GM18868 (cell line): Measurements from ENCODE around the gene ADAMTS3.

Experiments
- ATAC-seq: cut with Tn5 transposase; IDR thresholded peaks from one replicate; pipeline ENCODE4 v1.9.1; 2021; ENCODE audit warnings: mild to moderate bottlenecking, moderate library complexity; ENCODE audit not compliant: unreplicated experiment

Gene ADAMTS3

DNA sequence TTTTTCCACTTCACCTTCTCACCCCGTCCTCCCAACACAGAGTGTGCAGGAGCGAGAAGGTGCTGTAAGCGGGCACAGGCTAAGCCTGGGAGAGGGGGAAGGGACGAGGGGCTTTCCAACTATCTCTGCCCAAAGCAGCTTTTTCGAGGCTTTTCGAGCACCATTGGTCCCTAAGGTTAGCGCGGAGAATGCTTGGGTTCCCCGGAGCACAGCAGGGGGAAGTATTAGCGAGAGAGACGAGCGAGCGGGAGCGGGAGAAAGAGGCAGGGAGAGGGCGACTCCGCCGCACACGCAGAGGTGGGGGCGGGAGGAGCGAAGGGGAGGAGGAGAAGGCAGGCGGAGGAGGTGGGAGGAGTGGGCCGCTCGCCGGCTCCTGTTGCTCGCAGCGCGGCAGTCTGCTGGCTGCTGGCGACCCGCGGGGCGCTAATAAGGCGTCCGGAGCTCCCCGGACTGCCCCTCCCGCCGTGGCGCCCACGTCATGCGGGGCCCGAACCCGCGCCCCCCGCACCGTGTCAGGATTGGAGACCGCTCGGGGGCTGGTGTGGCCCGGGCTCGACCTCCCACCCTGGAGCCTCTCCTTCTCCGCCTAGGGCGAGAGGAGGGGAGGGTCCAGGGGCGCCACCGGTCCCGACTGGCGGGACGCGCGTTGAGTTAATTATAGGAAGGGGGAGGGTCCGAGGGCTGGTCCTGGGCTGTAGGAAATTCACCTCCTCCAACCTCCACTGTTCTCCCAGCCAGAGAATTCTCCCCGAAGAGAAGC lies at the start of gene ADAMTS3:
TSS of gene ADAMTS3 (minus strand) at position 263 of the 760 bp plus-strand sequence. CDS start 459 bp downstream, outside the sequence.
- ATAC-seq = peak; percentile 55

DNA sequence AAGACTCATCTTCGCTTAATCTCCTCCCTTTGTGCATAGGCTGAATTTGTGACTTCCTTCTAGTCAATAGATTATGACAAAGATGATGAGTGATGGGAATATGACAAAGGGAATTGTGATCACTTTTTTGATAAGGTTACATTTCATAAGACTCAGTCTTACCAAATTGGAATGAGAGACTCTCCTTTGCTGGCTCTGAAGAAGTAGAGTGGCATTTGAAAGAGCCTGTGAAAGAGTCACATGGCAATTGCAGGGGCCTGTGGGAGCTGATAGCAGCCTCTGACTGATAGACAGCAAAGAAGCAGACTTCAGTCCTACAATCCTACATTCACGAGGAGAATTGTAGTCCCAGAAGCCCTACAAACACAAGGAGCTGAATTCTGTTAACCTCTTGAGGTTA lies 44.9 kb upstream of the ADAMTS3 start:
- ATAC-seq = no peak

DNA sequence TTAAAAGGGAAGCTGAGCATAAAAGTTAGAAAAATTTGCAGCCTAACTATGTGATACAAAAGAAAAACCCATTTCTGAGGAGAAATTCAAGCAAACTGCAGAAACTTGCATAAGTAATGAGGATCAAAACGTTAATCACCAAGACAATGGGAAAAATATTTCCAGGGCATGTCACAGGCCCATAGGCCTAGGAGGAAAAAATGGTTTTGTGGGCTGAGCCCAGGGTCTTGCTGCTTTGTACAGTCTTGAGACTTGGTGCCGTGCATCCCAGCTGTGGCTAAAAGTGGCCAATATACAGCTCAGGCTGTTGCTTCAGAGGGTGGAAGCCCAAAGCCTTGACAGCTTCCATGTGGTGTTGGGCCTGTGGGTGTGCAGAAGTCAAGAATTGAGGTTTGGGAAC lies 37.7 kb upstream of the ADAMTS3 start:
- no peak for ATAC-seq

DNA sequence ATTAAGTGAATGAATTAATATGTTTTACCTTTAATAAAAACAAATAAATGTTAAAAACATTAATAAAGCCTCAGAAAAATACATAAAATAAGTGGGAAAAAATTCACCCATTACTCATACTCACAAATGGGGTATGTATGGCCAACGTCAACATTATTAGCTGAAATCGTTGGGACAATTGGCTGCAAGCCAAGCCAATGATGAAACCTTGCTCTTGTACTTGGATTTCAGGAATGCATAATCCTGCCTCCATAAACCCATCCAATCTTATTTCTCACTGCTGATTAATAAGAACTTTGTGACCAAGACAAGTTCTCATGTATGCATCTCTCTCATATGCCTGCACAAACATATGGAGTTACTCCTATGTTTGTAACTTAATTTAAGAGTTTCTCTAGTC lies 35.3 kb upstream of the ADAMTS3 start:
- no peak for ATAC-seq

DNA sequence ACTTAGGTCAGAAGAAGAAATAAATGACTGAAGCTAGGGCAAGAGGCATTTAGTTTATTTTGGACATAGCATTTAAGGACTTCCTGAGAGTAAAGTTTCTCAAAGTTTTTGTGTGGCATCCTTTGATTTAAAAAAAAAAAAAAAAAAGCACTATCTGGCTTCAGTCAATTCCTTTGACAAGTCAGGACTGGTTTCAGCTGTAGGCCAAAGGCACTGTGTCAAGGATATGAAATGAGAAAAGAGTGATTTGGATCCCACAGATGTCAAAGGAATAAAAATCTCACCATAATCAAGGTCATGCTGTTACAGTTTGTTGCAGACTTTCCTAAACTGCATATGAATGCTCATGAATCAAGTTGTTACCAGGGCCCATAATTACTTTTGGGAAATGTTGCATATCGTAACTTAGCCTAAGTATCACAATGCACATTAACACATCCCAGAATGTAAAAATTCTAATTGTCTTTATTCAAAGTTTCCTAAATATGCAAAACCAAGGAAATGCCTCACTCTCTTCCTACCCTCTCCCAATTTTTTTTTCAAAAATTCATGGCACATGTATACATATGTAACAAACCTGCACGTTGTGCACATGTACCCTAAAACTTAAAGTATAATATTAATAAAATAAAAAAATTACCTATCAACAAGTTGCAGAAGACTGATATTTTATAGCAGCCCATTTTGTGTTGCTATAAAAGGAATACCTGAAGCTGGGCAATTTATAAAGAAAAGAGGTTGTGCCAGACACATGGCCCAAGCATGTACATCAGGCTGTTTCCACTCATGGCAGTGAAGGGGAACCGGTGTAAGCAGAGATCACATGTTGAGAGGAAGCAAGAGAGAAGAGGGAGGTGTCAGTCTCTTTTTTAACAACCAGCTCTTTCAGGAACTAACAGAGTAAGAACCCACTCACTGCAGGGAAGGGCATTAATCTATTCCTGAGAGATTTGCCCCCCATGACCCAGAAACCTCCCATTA lies 33.7 kb upstream of the ADAMTS3 start:
- no peak for ATAC-seq

DNA sequence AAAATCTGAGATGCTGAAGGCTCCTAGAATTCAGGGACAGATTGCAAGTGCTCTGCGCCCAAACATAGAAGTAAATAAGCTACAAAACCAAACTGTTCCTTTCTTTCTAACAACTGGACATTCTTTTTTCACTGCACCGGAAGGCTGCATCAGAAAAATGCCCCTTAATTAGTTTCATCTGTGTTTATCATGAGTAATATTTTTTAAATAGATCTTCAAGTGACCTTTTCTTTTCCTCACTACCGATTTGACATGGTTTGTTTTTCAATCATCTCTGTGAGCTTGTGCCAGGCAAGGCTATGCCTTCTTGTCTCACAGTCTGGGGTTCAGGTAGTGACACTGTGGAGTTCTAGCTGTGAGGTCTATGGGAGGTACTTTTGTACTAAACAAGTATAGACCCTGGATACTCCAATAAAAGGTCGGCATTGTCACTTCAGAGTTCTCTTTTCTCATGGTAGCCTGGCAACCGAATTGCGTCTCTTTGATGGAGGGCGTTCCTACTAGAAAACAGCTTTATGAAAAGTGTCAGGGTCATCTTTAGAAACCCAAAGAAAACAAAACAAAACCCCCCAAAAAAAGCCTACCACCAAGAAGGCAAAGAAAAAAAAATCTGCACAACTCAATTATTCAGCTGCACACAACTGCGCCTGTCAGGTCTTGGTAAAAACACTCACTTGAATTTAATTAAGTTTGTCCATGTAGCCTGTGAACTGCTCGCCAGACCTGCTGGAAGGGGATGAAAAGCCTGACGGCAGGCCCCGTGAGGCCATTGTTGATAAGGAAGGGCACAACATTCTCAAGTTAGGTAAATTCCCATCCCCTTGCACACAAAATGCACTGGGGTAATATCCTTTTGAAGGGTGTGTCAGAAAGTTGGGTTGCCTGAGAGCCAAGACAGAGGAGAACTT lies 22.8 kb upstream of the ADAMTS3 start:
- no peak for ATAC-seq

DNA sequence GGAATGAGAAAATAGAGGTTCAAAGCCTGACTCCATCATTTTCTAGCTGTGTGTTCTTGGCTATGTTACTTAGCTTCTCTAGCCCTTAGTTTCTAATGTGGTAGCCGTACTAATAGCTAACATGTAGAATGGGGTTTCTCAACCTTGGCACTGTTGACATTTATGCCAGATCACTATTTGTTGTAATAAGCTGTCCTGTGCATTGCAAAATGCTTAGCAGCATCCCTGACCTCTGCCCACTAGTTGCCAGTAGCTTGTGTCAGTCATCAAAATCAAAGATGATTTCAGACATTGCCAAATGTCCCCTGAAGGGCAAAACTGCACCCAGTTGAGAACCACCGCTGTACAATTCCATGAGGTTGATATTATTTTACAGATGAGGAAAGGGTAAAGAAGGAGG lies 18.3 kb upstream of the ADAMTS3 start:
- no peak for ATAC-seq

DNA sequence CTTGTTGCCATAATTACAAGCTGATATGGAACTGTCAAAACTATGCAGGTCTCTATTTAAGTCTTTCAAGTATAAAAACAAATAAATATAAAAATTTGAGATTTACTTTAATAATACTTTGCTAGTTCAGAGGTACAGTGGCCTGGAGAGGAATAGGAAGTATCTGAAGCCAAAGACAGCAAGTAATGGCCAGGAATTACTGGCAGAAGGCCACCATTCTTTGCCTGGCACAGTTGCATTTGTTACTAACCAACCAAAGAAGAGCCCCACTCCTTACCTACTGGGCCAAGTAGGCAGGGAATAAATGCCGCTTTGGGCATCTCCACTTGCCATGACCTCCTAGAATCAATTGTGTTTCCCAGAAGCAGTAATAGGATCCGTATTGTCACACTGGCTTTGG lies 13.8 kb upstream of the ADAMTS3 start:
- no peak for ATAC-seq

DNA sequence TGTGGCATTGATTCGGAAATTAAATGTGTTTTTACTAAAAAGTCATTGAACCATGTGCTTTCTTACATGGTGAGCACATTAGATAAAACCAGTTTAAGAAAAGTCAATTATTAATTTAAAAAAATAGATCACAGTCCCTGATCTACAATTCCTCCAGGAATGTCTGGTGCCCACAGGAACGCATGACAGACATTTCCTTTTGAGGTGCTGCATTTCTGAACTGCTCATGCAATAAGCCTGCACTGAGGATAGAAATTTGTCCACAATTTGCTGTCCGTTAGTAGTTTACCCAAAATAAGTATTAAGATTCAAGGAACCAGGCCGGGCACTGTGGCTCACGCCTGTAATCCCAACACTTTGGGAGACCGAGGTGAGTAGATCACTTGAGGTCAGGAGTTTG lies 8.2 kb upstream of the ADAMTS3 start:
- no peak for ATAC-seq

DNA sequence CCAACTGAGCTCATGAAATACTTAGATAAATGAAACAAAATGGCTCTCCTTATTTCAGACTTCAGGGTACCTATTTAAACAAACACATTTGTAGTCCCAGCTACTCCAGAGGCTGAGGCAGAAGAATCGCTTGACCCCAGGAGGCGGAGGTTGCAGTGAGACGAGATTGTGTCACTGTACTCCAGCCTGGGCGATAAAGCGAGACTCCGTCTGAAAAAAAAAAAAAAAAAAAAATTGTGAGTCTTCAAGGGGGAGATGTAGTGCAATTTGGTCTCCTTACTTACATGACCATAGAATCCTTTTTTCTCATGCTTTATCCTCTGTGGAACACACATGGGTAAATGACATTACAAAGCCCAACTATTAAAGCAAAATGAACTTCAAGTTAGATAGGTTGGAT lies 2.3 kb upstream of the ADAMTS3 start:
- ATAC-seq = no peak

DNA sequence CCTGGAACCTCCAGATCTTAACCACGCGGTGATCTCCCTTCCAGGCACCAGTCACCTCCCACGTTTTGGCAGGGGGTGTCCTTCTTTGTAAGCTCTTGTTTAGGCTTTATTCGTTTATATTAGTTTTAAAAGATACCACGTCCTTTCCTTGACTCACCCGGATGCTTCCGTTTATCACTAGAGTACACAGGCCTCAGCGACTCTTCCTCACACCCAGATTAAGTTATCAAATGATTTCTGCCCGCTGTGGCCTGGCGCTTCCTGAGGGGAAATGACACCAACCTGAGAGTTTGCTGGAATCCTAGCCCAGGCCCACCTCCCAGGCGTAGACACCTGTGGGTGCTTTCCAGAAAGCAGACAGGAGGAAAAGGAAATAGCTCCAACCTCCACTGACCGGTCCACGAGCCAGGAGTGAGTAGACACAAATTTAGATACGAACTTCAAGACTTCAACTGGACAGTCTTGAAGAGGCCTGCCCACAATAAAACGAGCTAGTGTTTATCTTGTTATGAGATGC lies 756 bp upstream of the ADAMTS3 start:
- ATAC-seq = no peak

DNA sequence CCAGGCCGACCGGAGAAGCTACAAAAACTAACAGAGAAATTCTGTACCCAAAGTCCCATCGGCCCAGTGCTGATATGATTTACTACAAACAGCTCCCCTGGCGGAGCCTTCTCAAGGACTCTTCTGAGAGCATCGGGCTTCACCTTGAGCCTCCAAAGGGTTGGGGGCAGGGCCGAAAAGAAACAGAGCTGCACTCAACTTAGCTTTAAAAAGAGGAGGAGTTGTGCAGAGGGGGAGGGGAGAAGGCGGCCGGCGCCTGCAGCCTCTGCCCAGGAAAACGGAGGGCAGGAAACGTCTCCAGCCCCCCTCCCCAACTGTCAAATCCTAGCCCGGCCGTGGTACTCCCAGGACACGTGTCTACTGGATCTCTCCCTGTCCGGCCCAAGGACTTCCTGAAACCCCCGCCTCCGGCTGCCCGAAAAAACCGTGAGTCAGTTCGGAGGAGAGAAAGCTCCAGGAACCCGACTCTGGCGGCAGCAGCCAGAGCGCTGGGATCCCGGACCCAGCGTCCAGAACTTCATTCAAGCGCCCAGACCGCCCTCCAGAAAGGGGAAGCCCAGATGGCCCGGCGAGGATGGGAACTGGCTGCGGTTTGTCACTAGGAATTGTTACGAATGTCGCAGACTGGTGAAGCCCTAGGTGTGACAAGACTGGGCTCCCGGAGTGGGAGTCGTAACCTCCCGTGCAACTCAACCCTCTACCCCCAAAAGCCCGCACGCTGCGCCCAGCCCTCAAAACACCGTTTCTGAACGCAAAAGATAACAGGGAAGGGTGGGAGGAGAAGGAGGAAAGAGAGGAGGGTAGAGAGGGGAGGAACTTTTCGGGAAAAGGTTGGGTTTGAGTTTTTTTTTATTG lies 973 bp downstream of the ADAMTS3 start:
- peak; percentile 75 for ATAC-seq

DNA sequence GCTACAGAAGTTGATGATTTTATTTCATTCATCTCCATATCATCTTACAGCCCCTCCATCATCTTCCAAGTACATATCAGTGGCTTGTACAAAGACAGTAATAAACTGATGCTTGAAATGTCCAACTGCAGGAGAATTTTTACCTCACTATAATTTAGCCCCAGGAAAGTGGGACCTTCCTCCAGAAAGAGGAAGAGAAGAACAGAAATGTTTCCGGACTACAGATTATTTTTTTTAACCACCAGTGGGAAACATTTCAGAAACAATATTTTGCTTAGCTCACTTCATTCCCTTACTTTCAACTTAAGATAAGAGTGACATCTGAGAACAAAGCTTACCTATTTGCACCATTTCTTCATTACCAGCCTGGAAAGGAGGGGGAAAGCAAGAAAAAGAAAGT lies 2.0 kb downstream of the ADAMTS3 start:
- ATAC-seq = no peak

DNA sequence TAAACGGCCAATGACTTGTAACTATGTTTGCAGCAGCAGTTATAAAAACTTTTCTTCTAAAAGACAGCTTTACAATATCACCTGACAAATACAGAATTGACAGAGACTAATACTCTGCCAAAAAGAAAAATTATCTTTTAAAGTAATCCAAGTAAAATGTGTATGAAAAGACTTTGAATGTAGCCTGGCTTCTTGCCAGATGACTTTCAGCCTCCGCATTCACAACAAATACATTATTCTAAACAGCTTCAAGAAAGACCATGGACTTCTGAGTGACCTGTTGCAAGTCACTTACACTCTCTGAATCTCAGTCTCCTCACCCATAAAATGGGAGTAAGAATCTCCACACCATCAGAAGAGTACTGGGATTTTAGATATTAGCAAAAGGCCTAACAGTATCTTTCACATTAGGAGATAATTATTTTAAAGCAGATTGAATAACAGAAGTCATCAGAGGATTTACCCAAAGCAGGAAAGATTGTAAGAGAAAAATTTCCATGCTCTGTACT lies 2.5 kb downstream of the ADAMTS3 start:
- no peak for ATAC-seq

DNA sequence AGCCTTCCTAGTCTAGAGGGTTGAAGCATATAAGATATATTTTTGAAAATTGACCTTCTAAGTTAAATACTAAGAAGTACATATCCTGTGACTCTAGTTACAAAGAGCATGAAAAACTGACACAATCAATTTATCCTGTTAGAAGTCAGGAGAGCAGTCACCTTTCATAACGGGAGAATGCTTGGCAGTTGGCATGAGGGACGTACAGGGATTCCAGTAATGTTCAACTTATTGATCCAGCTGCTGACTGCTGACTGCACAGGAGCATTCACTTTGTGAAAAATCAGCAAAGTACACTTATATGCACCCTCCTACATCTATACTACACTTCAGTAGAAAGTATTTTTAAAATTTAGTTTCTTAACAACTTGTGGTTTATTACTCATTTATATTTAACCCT lies 4.2 kb downstream of the ADAMTS3 start:
- no peak for ATAC-seq

DNA sequence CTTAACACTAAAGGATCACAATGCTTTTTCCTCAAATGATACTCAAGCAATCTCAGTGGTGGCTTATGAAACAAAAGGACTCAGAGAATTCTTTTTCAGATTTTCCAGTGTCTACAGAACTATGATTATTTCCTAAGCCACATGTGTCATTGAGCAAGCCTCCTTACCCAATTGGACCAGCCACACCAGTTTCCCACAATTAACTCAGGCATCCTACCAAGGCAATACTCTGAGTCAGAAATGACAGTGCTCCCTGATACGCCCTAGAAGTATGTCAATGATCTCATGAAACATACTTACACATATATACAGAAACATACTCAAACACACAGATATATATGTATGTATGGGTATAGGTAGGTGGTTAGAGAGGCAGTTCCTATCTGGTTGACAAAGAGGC lies 4.8 kb downstream of the ADAMTS3 start:
- no peak for ATAC-seq

DNA sequence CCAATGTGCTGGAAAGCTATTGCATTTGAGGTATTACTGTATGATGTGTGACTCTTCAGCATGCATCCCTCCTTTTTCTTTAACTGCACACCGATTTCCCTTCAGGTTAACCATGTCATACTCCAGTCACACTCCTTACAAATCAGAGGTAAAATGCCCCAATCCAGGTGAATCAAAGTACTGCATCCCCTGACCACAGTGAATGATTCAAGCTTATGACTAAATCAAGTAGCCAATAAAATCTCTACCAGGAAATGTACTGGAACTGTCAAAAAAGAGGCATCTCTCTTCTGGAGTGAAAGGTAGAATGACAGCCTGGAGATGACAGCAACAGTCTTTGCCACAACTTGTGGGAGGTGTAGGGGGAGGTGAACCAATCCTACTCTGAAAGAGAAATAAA lies 10.4 kb downstream of the ADAMTS3 start:
- no peak for ATAC-seq

DNA sequence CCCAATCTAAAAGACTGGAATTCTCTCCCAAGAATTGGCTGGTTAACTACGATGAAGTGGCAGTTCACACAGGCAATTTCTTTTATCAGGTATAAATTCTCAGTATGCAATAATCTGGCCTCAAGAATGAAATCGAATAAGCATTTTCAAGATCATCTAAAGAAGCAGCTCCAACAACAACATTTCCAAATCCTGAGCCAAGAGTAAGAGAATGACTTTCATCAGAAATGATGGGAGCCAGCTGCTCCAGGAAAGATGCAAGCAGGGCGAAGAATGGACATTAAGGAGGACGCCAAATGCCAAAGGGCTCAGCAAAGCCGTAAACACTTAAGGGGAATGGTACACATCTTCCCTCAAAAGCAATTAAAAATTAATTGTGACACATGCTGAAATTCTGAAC lies 12.0 kb downstream of the ADAMTS3 start:
- ATAC-seq = no peak

DNA sequence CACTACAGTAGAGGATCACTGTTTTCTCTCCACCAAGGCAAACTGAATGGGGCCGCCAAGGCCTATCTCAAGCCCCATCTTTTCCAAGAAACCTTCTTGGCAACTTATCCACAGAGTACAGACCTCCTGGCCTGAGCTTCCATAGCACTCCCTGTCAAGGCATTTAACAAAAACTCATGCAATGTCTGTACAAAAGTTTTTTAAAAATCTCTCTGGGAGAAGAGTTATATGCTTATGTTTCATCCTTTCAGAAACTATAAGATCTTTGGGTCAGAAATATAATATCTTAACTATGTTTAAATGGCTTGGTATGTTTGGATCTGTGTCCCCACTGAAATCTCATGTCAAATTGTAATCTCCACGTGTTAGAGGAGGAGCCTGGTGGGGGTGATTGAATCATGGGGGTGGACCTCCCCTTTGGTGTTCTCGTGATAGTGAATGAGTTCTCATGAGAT lies 13.6 kb downstream of the ADAMTS3 start:
- no peak for ATAC-seq
